ENCODE results near the gene KRTAP4-6.
"Not testable (repeated sequence)": the region's sequence is repeated elsewhere in the genome, so short reads cannot be mapped to it uniquely, and the experiment has no call there.

The KRTAP4-6 gene

GRCh38 chr17:41104386-41105038 is 35.8 kb downstream of the KRTAP4-6 start:
- not testable (repeated sequence) for DNase-seq

- DNase-seq = no peak
Observed at GRCh38 chr17:41103896-41104295, 36.4 kb downstream of the KRTAP4-6 start.

GRCh38 chr17:41101586-41102259 is 38.6 kb downstream of the KRTAP4-6 start, which contains the start of gene KRTAP4-16:
KRTAP4-16 (minus strand) TSS chr17:41102209; CDS start chr17:41102209, 0 bp downstream.
- DNase-seq = no peak

GRCh38 chr17:41099682-41100480 is 40.5 kb downstream of the KRTAP4-6 start:
- DNase-seq = not testable (repeated sequence)

- no peak for DNase-seq
Observed at GRCh38 chr17:41098481-41098880, 41.9 kb downstream of the KRTAP4-6 start.

GRCh38 chr17:41098042-41098441 is 42.3 kb downstream of the KRTAP4-6 start, which contains the start of gene KRTAP4-8:
KRTAP4-8 (minus strand) TSS chr17:41098142; CDS start chr17:41098084, 58 bp downstream.
- no peak for DNase-seq

- DNase-seq = no peak
Observed at GRCh38 chr17:41096055-41096454, 44.3 kb downstream of the KRTAP4-6 start.
